Esophagus muscularis mucosa (tissue), 4 donors: Measurements from ENCODE around the gene KLRF1. TPM values are rescaled to one million over a fixed set of nuclear protein-coding genes. Genes with fewer than 3 reads are reported as not detected.

Experiments used
- DNase-seq: peaks from one replicate; pipeline ENCODE4 v3.0.0-alpha.2; 2017; ENCODE audit errors: extremely low spot score
- H3K27ac ChIP-seq, 4 donors: fragments of 200-600 bp; sonication (generic); replicated peaks in 1 of 4; 1 replicate in 3 of 4; 2 replicates in 1 of 4; pipeline ENCODE4 v1.5.1; 2016 to 2019; ENCODE audit warnings: mild to moderate bottlenecking in 1 of 4
- H3K27me3 ChIP-seq, 4 donors: fragments of 200-600 bp; sonication (generic); one replicate each; pipeline versions ENCODE4 v1.5.1 to v1.6.0; 2016 to 2019
- H3K36me3 ChIP-seq, 4 donors: fragments of 200-600 bp; sonication (generic); one replicate each; pipeline ENCODE4 v1.5.1; 2016 to 2019
- H3K4me1 ChIP-seq, 4 donors: fragments of 200-600 bp; sonication (generic); one replicate each; pipeline ENCODE4 v1.5.1; 2016 to 2019
- H3K4me3 ChIP-seq, 4 donors: fragments of 200-600 bp; sonication (generic); 1 replicate in 2 of 4; 2 replicates in 2 of 4; pipeline ENCODE4 v1.5.1; 2016 to 2019; ENCODE audit warnings: mild to moderate bottlenecking in 4 of 4, moderate library complexity in 1 of 4
- H3K9me3 ChIP-seq, 4 donors: fragments of 200-600 bp; sonication (generic); 1 replicate in 3 of 4; 2 replicates in 1 of 4; pipeline ENCODE4 v1.5.1; 2016 to 2019
- EP300 ChIP-seq: sonication (generic); formaldehyde crosslinking; IDR thresholded peaks from one replicate; pipeline ENCODE4 v1.6.1; 2017; ENCODE audit warnings: antibody characterized with exemption
- POLR2A ChIP-seq: fragments of 450-650 bp; IDR thresholded peaks from one replicate; pipeline ENCODE4 v1.6.1; 2017; ENCODE audit warnings: antibody characterized with exemption, moderate library complexity, mild to moderate bottlenecking, low read depth
- POLR2AphosphoS5 ChIP-seq, 2 donors: sonication (generic); formaldehyde crosslinking; IDR thresholded peaks; one replicate each; pipeline ENCODE4 v1.6.1; 2017; ENCODE audit warnings: antibody characterized with exemption in 2 of 2
- WGBS: methylation state at CpG from one replicate; pipeline ENCODE4 v1.1.5; 2018; 5-methylcytosine and 5-hydroxymethylcytosine counted together
- intact Hi-C: fragments of 100-400 bp; cut with DNase I; formaldehyde crosslinking; loops from one replicate; pipeline ENCODE4 v1.15.1; 2023
- total RNA-seq, 4 donors: library from RNA; depleted of rRNA; stranded (reverse); fragments of >200 nt; gene quantifications; one replicate each; pipeline versions ENCODE4 v1.1.0 to v1.2.1, GENCODE V29; 2016
- TF ChIP-seq, protein P1 (sequence below), 3 experiments: fragments of 200-600 bp in 2 of 3; fragments of 450-650 bp in 1 of 3; sonication (generic) in 2 of 3; IDR thresholded peaks; one replicate each; pipeline ENCODE4 v1.5.1; 2017 to 2019; ENCODE audit warnings: antibody characterized with exemption in 3 of 3, mild to moderate bottlenecking in 2 of 3, moderate library complexity in 1 of 3

KLRF1 gene
- total RNA-seq, 4 donors from 2014 or later = 0.66 TPM; not detected in 3

DNA sequence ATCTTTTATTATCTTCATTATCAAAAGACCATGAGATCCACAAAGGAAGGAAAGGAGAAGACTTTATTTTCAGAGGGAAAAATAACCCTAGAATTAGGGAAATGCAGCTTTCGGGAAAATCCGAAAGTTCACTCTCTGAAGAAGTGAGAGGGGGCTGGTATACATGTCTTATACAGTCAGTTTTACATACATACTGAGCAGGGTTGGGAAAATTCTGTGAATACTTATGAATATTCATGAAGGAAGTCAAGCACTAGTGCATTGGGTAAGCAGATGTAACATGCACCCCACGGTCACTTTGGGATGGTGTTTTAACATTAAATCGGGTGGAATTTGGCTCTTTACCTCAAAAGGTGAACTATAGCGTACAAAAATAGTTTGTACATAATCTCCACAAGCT lies 15.7 kb upstream of the KLRF1 start:
- no peak for DNase-seq
- Histone ChIP-seq H3K27ac (no peak overlapping the region), H3K4me1 (no peaks in the 10 kb centered on the region), H3K36me3 (no peaks in the 10 kb centered on the region), H3K4me3 (no peak overlapping the region), H3K9me3 (no peaks in the 10 kb centered on the region), H3K27me3 (peaks cover 0 to 11% (median 0%) of the 10 kb centered on the region in 4 donors)
- intact Hi-C loops = loop anchor here (10.0 kb wide), 1 partner anchor 113 kb away; no protein-coding TSS in a partner anchor
- 90% methylated on average over 5 of the region's 5 CpGs for WGBS
- TF ChIP-seq POLR2AphosphoS5 (IDR thresholded peaks at IDR 0.05) (no peak), EP300 (no peak), POLR2A (no peak)
- TF ChIP-seq, protein P1, sequence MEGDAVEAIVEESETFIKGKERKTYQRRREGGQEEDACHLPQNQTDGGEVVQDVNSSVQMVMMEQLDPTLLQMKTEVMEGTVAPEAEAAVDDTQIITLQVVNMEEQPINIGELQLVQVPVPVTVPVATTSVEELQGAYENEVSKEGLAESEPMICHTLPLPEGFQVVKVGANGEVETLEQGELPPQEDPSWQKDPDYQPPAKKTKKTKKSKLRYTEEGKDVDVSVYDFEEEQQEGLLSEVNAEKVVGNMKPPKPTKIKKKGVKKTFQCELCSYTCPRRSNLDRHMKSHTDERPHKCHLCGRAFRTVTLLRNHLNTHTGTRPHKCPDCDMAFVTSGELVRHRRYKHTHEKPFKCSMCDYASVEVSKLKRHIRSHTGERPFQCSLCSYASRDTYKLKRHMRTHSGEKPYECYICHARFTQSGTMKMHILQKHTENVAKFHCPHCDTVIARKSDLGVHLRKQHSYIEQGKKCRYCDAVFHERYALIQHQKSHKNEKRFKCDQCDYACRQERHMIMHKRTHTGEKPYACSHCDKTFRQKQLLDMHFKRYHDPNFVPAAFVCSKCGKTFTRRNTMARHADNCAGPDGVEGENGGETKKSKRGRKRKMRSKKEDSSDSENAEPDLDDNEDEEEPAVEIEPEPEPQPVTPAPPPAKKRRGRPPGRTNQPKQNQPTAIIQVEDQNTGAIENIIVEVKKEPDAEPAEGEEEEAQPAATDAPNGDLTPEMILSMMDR (IDR thresholded peaks at IDR 0.05) = no peak

DNA sequence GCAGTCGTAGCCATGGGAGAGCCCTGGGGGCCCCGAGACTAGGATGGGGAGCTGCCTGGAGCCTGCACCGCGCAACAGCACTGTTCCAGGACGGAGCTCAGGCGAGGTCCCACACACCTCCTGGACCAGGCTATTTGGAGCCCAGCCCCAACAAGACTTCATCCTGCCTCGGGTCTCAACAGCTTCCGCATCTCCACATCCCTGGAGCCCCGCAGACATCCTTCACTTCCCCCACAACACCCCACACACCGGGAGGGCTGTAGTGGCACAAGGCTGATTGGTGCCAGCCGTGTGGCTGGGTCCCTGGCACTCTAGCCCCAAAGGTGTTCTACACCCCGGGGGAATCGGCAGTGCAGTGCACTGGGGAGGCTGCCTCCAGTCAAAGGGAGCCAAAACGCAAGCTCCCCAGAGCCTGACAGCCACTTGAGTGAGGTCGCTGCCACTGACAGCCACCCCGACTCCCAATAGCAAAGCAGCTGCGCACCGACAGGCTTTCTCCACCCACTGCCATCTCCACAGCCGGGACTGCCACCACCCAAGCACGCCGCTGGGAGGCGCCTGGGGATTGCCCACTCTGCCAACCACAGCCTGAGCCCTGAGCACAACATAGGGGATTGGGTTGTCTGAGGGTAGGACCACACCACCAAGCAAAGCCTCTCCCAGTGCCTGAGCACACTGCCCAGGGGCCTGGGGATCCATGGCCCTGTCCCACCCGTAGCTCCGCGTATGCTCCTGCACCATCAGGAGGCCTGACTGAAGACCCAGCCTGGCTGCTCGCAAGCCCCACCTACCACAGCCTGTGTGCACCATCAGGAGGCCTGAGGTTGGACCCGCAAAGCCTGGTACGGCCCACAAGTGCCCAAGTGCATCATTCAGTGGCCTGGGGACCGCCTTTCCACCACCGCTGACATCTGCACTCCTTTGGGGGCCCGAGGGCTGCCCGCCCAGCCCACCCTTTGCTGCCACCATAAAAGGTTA lies 13.2 kb upstream of the KLRF1 start:
- H3K4me1 ChIP-seq = no peaks in the 10 kb centered on the region
- intact Hi-C loops = loop anchor here (10.0 kb wide), 1 partner anchor 111 kb away; no protein-coding TSS in a partner anchor
- H3K4me3 ChIP-seq = peak overlapping the region in 3 of 4 donors; percentile 28 to 30 (median 29)
- H3K9me3 ChIP-seq = no peaks in the 10 kb centered on the region
- no peaks in the 10 kb centered on the region for H3K36me3 ChIP-seq
- DNase-seq = no peak
- 75% methylated on average over 21 of the region's 32 CpGs for WGBS
- peaks cover 0 to 11% (median 0%) of the 10 kb centered on the region in 4 donors for H3K27me3 ChIP-seq
- H3K27ac ChIP-seq = no peak overlapping the region
- TF ChIP-seq, protein P1 (IDR thresholded peaks at IDR 0.05) = peak in 2 of 3 experiments; percentile 23 to 64
- TF ChIP-seq POLR2A (no peak), EP300 (no peak)

DNA sequence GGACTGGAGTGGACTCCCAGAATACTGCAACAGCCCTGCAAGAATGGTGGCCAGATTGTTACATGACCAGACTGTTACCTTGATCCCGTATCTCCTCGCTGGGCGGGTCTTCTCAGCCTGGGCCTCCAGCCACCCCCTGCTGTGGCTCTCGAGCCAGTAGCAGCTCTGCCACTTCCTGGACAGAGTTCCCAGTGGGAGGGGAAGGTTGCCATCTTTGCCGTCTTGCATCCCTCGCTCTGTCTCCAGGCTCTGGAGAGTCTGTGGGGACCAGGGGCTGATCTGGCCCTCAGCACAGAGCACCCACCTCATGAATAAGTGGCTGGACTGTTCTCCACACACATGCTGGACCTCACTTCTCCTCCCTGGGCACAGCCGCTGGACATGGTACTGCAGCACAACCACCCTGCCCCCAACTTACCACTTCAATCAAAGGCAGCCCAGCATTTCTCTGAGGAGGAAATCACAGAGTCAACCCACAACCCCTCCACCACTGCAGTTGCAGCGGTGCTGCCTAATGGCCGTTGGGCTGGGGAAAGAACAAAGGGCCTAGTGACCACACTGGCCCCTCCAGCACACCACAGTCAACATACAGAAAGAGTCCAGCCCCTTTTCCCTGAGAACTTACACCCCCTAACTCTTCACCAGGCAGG lies 6.9 kb upstream of the KLRF1 start:
- whole genome bisulfite sequencing = 64% methylated on average over 4 of the region's 9 CpGs
- Histone ChIP-seq H3K4me1 (no peaks in the 10 kb centered on the region), H3K27ac (no peak overlapping the region), H3K27me3 (peaks cover 0 to 12% (median 0%) of the 10 kb centered on the region in 4 donors), H3K4me3 (no peak overlapping the region), H3K9me3 (no peaks in the 10 kb centered on the region), H3K36me3 (no peaks in the 10 kb centered on the region)
- TF ChIP-seq, protein P1 (IDR thresholded peaks at IDR 0.05) = no peak
- TF ChIP-seq EP300 = no peak
- no peak for TF ChIP-seq POLR2A
- TF ChIP-seq POLR2AphosphoS5 (IDR thresholded peaks at IDR 0.05) = no peak
- DNase-seq = no peak
- intact Hi-C loops = no loop called here

DNA sequence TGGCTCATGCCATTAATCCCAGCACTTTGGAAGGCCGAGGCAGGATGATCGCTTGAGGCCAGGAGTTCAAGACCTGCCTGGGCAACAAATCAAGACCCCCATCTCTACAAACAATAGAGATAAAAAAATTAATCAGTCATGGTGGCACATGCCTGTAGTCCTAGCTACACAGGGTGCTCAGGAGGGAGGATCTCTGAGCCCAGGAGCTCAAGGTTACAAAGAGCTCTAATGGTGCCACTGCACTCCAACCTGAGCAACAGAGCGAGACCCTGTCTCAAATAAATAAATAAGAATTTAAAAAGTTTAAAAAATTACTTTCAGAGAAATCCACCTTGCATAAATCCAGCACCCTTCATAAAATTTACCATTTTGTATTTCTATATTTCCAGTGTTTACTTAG lies 2.2 kb downstream of the KLRF1 start:
- Histone ChIP-seq H3K27ac (no peak overlapping the region), H3K36me3 (no peaks in the 10 kb centered on the region), H3K9me3 (no peaks in the 10 kb centered on the region), H3K4me3 (no peak overlapping the region), H3K4me1 (no peaks in the 10 kb centered on the region), H3K27me3 (no peaks in the 10 kb centered on the region)
- 82% methylated on average over 3 of the region's 3 CpGs for WGBS
- TF ChIP-seq, protein P1 (IDR thresholded peaks at IDR 0.05) = no peak
- TF ChIP-seq POLR2AphosphoS5 (IDR thresholded peaks at IDR 0.05) = no peak
- no peak for TF ChIP-seq POLR2A
- TF ChIP-seq EP300 = no peak
- intact Hi-C loops = no loop called here
- no peak for DNase-seq
